Erythroblast (primary cell): ENCODE results near the gene SRRM4.

Experiments used
- GATA1 ChIP-seq: IDR thresholded peaks from 2 replicates; pipeline ENCODE4 v1.6.1; 2011; ENCODE audit warnings: low read depth, mild to moderate bottlenecking, control low read depth, low read length, moderate library complexity
- POLR2A ChIP-seq: IDR thresholded peaks from 2 replicates; pipeline ENCODE4 v1.6.1; 2011; ENCODE audit warnings: mild to moderate bottlenecking, low read length

DNA sequence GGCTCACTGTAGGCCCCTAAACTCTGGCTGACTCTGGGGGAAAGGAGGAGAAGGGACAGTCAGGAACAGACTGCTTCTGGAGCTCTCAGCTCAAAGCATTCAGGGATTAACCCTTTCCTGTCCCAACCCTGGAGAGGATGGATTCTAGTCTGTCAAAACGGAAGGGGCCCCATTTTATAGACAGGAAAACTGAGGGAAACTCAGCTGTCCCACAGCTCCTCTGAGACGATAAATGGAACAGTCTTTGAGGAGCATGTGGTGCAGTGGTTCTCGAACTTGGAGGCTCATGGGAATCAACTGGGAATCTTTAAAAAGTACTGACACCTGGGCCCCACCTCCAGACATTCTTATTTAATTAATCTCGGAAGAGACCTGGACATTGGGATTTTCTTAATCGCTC, 23.7 kb downstream of the SRRM4 start:
- TF ChIP-seq POLR2A = no peak
- TF ChIP-seq GATA1 = no peak
